ENCODE measurements around the gene CAMK2D.

DNA sequence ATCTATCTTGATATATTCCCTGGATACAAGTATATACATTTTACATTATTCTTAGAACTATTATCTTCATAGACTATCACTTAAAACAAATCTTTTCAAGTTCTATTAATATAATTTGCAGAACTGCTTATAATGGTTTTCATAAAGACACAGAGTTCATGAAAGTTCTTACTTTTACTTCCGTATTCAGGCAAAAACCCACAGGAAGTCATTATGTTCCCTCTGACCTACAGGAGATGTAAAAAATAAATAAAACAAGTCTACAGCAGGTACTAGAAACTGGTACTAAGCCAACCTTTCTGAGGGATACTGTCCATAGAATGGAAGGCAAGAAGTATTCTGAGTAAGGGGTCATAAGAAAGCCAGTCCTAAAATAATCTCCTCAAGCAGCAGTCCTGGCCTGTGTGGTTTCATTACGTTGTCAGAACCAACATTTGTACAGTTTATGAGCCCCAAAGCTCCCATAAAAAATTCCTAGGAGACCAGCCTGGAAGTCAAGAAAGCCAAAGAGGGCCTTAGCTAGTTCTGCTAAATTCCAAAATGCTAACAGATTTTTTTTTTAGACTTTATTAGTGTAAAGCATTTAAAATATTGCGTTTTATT lies 68.6 kb downstream of the CAMK2D start:
- TF ChIP-seq FOXP2 (optimal IDR thresholded peaks at IDR 0.05; ENCODE audit: control extremely low read depth, extremely low read length, insufficient read depth) (no peak), POLR2AphosphoS5 (IDR thresholded peaks at IDR 0.05; ENCODE audit: borderline replicate concordance, low read depth, low read length) (no peak)
